HG03520 (cell line): ENCODE data around the gene PLA2G2C.

Experiments
- ATAC-seq: cut with Tn5 transposase; IDR thresholded peaks from one replicate; pipeline ENCODE4 v1.9.1; 2021; ENCODE audit warnings: mild to moderate bottlenecking, moderate library complexity; ENCODE audit not compliant: unreplicated experiment

PLA2G2C gene

GRCh38 chr1:20158358-20159070 lies 27.8 kb downstream of the PLA2G2C start:
- no peak for ATAC-seq

- ATAC-seq: no peak
Measured at GRCh38 chr1:20154301-20154831, 32.0 kb downstream of the PLA2G2C start.

- no peak for ATAC-seq
Measured at GRCh38 chr1:20153000-20153418, 33.3 kb downstream of the PLA2G2C start.

DNA sequence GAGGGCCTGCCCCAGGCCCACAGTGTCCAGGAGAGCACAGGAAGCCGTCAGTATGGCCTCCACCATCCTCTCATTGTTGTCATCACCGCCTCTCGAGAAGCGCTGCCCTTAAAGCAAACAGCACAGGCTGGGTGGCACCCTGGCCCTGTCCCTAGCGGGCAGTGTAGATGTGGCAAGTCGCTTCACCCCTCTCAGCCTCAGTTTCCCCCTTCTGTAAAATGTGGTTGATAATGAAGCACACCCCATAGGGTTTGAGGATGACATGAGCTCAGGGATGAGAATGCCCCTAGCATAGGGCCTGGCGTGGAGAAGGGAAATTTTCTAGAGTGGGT lies 33.8 kb downstream of the PLA2G2C start:
- ATAC-seq: no peak

DNA sequence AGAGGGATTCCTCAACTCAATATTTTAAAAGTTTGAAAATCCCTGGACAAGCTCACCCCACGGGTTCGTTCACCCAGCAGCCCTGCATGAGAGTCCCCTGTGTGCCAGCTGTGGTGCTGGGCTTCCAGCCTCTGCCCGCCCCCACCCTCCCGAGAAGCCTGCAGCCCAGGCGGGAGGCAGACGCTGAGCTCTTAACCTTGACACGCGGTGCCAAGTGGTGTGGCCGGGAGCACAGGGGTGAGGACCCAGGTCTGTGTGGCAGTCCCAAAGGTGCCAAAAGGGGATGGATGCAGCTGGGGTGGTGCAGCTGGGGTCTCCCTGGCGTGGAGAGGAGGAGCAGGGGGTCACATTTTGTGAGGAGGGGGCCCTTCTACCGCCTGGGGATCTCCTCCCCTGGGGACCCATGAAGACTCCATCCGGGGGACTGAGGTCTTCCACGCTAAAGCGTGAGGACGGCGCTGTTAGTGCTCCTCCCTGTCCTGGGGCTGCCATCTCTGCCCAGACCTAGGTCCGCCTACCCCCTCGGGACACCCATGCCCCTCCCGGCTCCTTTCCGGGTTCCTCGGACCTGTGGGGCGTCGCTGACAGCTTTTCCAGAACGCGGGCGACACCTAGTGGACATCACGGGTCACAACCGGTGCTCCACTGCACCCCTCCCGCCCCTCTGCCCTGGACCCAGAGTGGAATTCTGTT lies 34.3 kb downstream of the PLA2G2C start:
- no peak for ATAC-seq

DNA sequence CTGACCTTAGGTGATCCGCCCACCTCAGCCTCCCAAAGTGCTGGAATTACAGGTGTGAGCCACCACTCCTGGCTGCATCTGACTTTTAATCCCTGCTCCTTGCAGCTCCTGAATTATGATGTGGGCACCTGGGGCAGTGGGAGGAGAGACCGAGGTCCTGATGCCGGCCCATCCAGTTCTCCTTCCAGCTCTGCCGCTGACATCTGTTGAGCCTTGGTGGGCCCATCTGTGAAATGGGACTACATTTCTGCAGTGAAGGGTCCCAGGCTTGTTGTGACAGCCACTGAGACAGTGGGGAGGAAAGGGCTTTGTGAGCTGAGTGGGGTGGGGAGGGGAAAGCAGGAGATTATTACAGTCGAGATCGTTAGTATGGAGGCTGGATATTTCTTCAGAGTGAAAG lies 35.3 kb downstream of the PLA2G2C start:
- no peak for ATAC-seq

- ATAC-seq: no peak
Measured at GRCh38 chr1:20150326-20150705, 36.0 kb downstream of the PLA2G2C start.

GRCh38 chr1:20149601-20150325 lies 36.6 kb downstream of the PLA2G2C start:
- no peak for ATAC-seq

GRCh38 chr1:20148571-20149500 lies 37.5 kb downstream of the PLA2G2C start:
- no peak for ATAC-seq

DNA sequence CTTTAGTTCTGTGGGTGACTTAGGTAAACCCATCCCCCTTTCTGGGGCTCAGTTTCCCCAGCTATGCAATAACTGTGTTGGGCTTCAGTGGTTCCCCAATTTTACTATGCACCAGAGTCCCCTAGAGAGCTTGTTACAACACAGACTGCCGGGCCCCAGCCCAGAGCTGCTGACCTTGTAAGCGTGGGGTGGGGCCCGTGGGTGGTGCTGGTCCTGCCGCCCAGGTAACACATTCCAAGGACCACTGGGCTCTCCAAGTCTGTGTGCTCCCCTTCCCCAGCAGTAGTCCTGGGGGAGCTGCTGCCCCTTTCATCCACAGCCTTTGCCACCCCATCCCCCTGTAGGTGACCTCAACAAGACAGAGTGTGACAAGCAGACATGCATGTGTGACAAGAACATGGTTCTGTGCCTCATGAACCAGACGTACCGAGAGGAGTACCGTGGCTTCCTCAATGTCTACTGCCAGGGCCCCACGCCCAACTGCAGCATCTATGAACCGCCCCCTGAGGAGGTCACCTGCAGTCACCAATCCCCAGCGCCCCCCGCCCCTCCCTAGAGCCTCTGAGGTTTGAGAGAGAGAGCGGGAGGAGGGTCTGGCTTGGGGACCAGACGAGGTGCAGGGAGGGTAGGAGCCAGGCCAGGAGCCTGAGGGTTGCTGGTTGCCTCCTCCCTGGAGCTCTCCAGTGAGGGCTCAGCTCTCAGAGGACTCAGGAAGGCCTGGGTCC lies 38.3 kb downstream of the PLA2G2C start:
- no peak for ATAC-seq

GRCh38 chr1:20143734-20144565 lies 42.4 kb downstream of the PLA2G2C start:
- ATAC-seq: no peak

DNA sequence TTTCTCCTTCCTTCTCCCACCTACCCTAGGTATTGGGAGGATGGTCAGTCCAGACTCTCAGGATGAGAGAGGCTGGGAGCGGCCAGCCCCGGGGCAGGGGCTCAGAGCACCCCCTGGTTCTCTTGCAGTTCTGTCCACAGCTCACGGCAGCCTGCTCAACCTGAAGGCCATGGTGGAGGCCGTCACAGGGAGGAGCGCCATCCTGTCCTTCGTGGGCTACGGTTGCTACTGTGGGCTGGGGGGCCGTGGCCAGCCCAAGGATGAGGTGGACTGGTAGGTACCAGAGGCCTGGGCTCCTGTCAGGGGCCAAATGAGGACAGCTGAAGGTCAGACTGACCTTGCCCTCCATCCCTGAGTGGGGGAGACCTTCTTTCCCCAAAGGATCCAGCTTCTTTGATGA lies 43.0 kb downstream of the PLA2G2C start:
- ATAC-seq: no peak

DNA sequence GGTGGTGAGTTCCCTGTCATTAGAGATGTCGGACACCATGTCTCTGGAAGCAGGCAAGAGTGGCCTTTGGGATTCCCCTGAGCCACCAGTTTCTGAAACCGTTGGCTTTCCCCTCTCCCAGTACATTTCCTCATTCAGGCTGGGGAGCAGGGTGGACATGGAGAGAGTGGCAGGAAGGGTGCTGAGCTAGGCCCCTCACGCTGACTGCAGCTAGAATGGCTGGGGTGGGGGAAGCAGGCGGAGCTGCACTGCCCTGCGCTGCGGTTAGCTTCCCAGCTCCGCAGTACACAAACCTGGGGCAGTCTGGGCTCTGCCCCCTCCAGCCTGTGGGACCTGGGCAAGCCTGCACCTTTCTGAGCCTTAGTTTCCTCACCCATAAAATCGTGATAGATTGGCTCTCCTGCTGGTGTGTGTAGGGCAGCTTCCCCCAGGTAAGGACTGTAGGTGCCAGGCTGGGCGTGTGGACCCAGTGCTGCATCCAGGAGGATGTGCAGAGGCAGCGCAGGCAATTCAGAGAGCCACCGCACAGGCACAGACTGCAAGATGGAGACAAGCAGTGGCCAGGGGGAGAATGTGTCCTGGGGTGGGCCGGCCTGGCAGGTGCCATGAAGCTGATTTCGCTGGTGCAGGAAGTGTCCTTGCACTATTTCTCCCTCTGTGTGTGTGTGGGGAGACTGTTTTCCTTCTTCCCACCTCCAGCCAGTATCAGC lies 44.2 kb downstream of the PLA2G2C start:
- no peak for ATAC-seq

- no peak for ATAC-seq
Measured at GRCh38 chr1:20141466-20141865, 44.9 kb downstream of the PLA2G2C start.

- no peak for ATAC-seq
Measured at GRCh38 chr1:20141001-20141400, 45.3 kb downstream of the PLA2G2C start.

DNA sequence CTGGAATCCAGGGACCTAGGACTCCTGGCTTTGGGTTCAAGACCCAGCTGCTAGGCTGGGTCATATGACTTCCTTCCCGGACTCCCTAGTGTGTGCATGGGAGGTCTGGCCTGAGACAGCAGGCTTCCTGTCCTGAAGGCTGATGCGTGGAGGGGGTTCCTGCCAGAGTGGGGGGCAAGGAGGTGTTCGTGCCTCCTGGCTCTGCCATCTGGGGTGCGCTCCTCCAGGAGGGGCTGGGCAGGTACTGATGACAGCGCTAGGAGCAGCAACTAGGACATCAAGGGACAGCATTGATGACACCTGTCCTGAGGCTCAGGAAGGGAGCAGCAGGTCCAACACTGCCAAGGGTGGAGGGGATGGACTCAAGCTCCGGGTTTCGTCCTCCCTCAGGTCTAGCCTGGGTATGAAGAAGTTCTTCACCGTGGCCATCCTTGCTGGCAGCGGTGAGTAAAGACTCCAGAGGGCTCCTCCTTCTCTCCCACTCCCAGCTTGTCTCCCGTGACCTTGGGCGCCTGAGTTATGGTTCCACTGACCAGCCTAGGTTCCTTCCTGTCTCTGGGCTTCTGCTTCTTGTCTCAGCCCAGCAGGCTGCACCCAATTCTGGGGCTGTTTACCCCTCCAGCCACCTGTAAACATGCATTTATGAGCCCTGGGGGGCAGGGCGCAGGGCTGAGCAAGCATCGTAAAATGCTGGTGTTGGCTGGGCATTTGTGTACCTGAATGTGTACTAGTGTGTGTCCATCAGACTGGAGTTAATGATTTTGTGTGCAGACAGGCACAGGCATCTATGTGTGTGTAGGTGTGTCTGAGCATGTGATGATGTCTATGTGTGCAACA lies 46.3 kb downstream of the PLA2G2C start:
- ATAC-seq: no peak

GRCh38 chr1:20138961-20139550 lies 47.3 kb downstream of the PLA2G2C start, which contains the start of gene PLA2G2F:
Gene PLA2G2F (plus strand): TSS chr1:20139323. CDS start chr1:20139428, 105 bp downstream.
- ATAC-seq: no peak
